WTC11 (cell line): ENCODE data around the gene THSD8.

Experiments
- ESRRA ChIP-seq: sonication (generic); formaldehyde crosslinking; IDR thresholded peaks from 2 replicates; pipeline ENCODE4 v1.8.1; 2022; ENCODE audit warnings: mild to moderate bottlenecking, missing genetic modification reagents, borderline replicate concordance
- FOXJ3 ChIP-seq: sonication (generic); formaldehyde crosslinking; IDR thresholded peaks from 2 replicates; pipeline ENCODE4 v1.9.0; 2021; ENCODE audit warnings: missing genetic modification reagents, mild to moderate bottlenecking, borderline replicate concordance
- FOXK1 ChIP-seq: sonication (generic); formaldehyde crosslinking; IDR thresholded peaks from 2 replicates; pipeline ENCODE4 v1.8.0; 2022; ENCODE audit warnings: mild to moderate bottlenecking, moderate library complexity, missing genetic modification reagents
- NFYB ChIP-seq: sonication (generic); formaldehyde crosslinking; conservative IDR thresholded peaks from 2 replicates; pipeline ENCODE4 v1.8.0; 2022; ENCODE audit warnings: low read depth, missing genetic modification reagents
- ZNF121 ChIP-seq: sonication (generic); formaldehyde crosslinking; IDR thresholded peaks from 2 replicates; pipeline ENCODE4 v1.8.0; 2023; ENCODE audit warnings: missing genetic modification reagents
- ZNF138 ChIP-seq: sonication (generic); formaldehyde crosslinking; conservative IDR thresholded peaks from 2 replicates; pipeline ENCODE4 v1.8.1; 2022; ENCODE audit warnings: mild to moderate bottlenecking, moderate library complexity, missing genetic modification reagents
- ZNF423 ChIP-seq: fragments of 250-450 bp; sonication (Bioruptor Pico); IDR thresholded peaks from 2 replicates; pipeline ENCODE4 v2.1.2; 2022; ENCODE audit warnings: mild to moderate bottlenecking, moderate library complexity
- TF ChIP-seq, protein P1 (sequence below): fragments of 200-600 bp; IDR thresholded peaks from 2 replicates; pipeline ENCODE4 v1.8.0; 2022; ENCODE audit warnings: antibody characterized with exemption
- TF ChIP-seq, protein P2 (sequence below): sonication (generic); formaldehyde crosslinking; IDR thresholded peaks from 2 replicates; pipeline ENCODE4 v1.8.0; 2022; ENCODE audit warnings: missing genetic modification reagents
- TF ChIP-seq, protein P3 (sequence below): sonication (generic); formaldehyde crosslinking; conservative IDR thresholded peaks from 2 replicates; pipeline ENCODE4 v1.8.1; 2023; ENCODE audit warnings: mild to moderate bottlenecking, low read depth, missing genetic modification reagents, moderate library complexity
- TF ChIP-seq, protein P4 (sequence below): sonication (generic); formaldehyde crosslinking; IDR thresholded peaks from 2 replicates; pipeline ENCODE4 v1.8.1; 2022; ENCODE audit warnings: low read depth, mild to moderate bottlenecking, moderate library complexity, missing genetic modification reagents, borderline replicate concordance

DNA sequence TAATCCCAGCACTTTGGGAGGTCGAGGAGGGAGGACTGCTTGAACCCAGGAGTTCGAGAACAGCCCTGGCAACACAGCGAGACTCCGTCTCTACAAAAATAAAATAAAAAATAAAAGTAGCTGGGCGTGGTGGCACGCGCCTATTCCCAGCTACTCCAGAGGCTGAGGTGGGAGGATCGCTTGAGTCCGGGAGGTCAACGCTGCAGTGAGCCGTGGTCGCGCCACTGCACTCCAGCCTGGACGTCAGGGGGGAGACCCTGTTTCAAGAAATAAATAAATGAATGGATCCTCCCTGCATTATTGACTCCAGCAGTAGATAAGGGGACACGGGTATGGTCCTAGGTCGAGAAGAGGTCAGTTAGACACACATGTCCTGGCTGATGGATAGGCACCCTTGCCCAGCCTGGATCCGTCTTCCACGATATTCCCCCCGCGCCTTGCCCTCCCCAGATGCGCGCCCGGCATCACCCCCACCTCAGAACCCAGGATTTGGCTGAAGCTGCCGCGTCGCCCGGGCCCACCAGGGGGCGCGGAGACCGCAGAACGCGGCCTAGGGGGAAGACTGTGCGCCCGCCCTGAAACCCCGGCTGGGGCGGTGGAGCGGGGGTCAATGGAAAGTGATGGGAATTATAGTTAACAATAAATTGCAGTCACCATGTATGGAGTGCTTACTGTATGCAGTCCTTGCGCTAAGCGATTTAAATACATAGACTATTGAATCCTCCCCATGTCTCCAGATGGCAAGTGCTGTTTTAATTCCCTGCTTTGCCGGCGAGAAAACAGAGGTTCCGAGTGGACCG lies 24.5 kb upstream of the THSD8 start:
- no peak for TF ChIP-seq FOXJ3 (CRISPR knock-in tag)
- no peak for TF ChIP-seq ZNF138
- TF ChIP-seq, protein P1, sequence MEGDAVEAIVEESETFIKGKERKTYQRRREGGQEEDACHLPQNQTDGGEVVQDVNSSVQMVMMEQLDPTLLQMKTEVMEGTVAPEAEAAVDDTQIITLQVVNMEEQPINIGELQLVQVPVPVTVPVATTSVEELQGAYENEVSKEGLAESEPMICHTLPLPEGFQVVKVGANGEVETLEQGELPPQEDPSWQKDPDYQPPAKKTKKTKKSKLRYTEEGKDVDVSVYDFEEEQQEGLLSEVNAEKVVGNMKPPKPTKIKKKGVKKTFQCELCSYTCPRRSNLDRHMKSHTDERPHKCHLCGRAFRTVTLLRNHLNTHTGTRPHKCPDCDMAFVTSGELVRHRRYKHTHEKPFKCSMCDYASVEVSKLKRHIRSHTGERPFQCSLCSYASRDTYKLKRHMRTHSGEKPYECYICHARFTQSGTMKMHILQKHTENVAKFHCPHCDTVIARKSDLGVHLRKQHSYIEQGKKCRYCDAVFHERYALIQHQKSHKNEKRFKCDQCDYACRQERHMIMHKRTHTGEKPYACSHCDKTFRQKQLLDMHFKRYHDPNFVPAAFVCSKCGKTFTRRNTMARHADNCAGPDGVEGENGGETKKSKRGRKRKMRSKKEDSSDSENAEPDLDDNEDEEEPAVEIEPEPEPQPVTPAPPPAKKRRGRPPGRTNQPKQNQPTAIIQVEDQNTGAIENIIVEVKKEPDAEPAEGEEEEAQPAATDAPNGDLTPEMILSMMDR, result peak; percentile 74
- TF ChIP-seq FOXK1, result 0 out of 2 replicates have a peak, but pooled peaks have one; percentile 29
- TF ChIP-seq, protein P2, sequence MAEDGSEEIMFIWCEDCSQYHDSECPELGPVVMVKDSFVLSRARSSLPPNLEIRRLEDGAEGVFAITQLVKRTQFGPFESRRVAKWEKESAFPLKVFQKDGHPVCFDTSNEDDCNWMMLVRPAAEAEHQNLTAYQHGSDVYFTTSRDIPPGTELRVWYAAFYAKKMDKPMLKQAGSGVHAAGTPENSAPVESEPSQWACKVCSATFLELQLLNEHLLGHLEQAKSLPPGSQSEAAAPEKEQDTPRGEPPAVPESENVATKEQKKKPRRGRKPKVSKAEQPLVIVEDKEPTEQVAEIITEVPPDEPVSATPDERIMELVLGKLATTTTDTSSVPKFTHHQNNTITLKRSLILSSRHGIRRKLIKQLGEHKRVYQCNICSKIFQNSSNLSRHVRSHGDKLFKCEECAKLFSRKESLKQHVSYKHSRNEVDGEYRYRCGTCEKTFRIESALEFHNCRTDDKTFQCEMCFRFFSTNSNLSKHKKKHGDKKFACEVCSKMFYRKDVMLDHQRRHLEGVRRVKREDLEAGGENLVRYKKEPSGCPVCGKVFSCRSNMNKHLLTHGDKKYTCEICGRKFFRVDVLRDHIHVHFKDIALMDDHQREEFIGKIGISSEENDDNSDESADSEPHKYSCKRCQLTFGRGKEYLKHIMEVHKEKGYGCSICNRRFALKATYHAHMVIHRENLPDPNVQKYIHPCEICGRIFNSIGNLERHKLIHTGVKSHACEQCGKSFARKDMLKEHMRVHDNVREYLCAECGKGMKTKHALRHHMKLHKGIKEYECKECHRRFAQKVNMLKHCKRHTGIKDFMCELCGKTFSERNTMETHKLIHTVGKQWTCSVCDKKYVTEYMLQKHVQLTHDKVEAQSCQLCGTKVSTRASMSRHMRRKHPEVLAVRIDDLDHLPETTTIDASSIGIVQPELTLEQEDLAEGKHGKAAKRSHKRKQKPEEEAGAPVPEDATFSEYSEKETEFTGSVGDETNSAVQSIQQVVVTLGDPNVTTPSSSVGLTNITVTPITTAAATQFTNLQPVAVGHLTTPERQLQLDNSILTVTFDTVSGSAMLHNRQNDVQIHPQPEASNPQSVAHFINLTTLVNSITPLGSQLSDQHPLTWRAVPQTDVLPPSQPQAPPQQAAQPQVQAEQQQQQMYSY (CRISPR knock-in tag), result peak; percentile 72
- TF ChIP-seq ZNF423 (CRISPR knock-in tag), result no peak
- TF ChIP-seq, protein P3, sequence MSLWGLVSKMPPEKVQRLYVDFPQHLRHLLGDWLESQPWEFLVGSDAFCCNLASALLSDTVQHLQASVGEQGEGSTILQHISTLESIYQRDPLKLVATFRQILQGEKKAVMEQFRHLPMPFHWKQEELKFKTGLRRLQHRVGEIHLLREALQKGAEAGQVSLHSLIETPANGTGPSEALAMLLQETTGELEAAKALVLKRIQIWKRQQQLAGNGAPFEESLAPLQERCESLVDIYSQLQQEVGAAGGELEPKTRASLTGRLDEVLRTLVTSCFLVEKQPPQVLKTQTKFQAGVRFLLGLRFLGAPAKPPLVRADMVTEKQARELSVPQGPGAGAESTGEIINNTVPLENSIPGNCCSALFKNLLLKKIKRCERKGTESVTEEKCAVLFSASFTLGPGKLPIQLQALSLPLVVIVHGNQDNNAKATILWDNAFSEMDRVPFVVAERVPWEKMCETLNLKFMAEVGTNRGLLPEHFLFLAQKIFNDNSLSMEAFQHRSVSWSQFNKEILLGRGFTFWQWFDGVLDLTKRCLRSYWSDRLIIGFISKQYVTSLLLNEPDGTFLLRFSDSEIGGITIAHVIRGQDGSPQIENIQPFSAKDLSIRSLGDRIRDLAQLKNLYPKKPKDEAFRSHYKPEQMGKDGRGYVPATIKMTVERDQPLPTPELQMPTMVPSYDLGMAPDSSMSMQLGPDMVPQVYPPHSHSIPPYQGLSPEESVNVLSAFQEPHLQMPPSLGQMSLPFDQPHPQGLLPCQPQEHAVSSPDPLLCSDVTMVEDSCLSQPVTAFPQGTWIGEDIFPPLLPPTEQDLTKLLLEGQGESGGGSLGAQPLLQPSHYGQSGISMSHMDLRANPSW (CRISPR knock-in tag), result no peak
- TF ChIP-seq NFYB (CRISPR knock-in tag), result no peak
- TF ChIP-seq ESRRA (CRISPR knock-in tag), result no peak
- TF ChIP-seq, protein P4, sequence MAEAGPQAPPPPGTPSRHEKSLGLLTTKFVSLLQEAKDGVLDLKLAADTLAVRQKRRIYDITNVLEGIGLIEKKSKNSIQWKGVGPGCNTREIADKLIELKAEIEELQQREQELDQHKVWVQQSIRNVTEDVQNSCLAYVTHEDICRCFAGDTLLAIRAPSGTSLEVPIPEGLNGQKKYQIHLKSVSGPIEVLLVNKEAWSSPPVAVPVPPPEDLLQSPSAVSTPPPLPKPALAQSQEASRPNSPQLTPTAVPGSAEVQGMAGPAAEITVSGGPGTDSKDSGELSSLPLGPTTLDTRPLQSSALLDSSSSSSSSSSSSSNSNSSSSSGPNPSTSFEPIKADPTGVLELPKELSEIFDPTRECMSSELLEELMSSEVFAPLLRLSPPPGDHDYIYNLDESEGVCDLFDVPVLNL, result no peak
- no peak for TF ChIP-seq ZNF121 (CRISPR knock-in tag)
